Peyer's patch (tissue), 4 donors: ENCODE measurements around the gene SPRY4. TPM values are rescaled to one million over a fixed set of nuclear protein-coding genes. Genes with fewer than 3 reads are reported as not detected.
"Not testable (repeated sequence)": the region's sequence is repeated elsewhere in the genome, so short reads cannot be mapped to it uniquely, and the experiment has no call there.

Experiments used
- DNase-seq, 3 donors: peaks; one replicate each; pipeline ENCODE4 v3.0.0-alpha.2; 2017 to 2019
- H3K27ac ChIP-seq, 4 donors: fragments of 200-600 bp; sonication (generic); one replicate each; pipeline ENCODE4 v1.5.1; 2016 to 2019
- H3K27me3 ChIP-seq, 2 donors: fragments of 200-600 bp; sonication (generic); one replicate each; pipeline ENCODE4 v1.5.1; 2019
- H3K36me3 ChIP-seq, 3 donors: fragments of 200-600 bp; sonication (generic); one replicate each; pipeline ENCODE4 v1.5.1; 2016 to 2019
- H3K4me1 ChIP-seq, 4 donors: fragments of 200-600 bp; sonication (generic); one replicate each; pipeline ENCODE4 v1.5.1; 2016 to 2019
- H3K4me3 ChIP-seq, 4 donors: fragments of 200-600 bp; sonication (generic); 1 replicate in 3 of 4; 2 replicates in 1 of 4; pipeline ENCODE4 v1.5.1; 2016 to 2019; ENCODE audit warnings: mild to moderate bottlenecking in 1 of 4
- H3K9me3 ChIP-seq, 4 donors: fragments of 200-600 bp; sonication (generic); one replicate each; pipeline ENCODE4 v1.5.1; 2016 to 2019; ENCODE audit warnings: mild to moderate bottlenecking in 1 of 4
- POLR2A ChIP-seq, 2 donors: fragments of 450-650 bp; IDR thresholded peaks; one replicate each; pipeline ENCODE4 v1.5.1; 2017; ENCODE audit warnings: antibody characterized with exemption in 2 of 2, mild to moderate bottlenecking in 2 of 2, moderate library complexity in 2 of 2
- total RNA-seq, 4 donors: library from RNA; depleted of rRNA; stranded (reverse); fragments of >200 nt; gene quantifications; one replicate each; pipeline ENCODE4 v1.1.0, GENCODE V29; 2016
- TF ChIP-seq, protein P1 (sequence below), 6 experiments: fragments of 450-650 bp in 4 of 6; fragments of 200-600 bp in 2 of 6; sonication (generic) in 1 of 6; IDR thresholded peaks; one replicate each; pipeline ENCODE4 v1.5.1; 2017 to 2019; ENCODE audit warnings: antibody characterized with exemption in 6 of 6, mild to moderate bottlenecking in 3 of 6, moderate library complexity in 1 of 6

SPRY4 gene
- total RNA-seq, 4 donors from 2014 or later: 17.5 to 43.3 (median 31.5) TPM

- Histone ChIP-seq H3K4me3 (no peak overlapping the region), H3K27me3 (no peaks in the 10 kb centered on the region), H3K36me3 (no peaks in the 10 kb centered on the region), H3K4me1 (peaks cover 0 to 24% (median 0%) of the 10 kb centered on the region in 4 donors), H3K9me3 (no peaks in the 10 kb centered on the region), H3K27ac (peak overlapping the region in 1 of 4 donors; percentile 59)
- no peak for DNase-seq
- TF ChIP-seq, protein P1, sequence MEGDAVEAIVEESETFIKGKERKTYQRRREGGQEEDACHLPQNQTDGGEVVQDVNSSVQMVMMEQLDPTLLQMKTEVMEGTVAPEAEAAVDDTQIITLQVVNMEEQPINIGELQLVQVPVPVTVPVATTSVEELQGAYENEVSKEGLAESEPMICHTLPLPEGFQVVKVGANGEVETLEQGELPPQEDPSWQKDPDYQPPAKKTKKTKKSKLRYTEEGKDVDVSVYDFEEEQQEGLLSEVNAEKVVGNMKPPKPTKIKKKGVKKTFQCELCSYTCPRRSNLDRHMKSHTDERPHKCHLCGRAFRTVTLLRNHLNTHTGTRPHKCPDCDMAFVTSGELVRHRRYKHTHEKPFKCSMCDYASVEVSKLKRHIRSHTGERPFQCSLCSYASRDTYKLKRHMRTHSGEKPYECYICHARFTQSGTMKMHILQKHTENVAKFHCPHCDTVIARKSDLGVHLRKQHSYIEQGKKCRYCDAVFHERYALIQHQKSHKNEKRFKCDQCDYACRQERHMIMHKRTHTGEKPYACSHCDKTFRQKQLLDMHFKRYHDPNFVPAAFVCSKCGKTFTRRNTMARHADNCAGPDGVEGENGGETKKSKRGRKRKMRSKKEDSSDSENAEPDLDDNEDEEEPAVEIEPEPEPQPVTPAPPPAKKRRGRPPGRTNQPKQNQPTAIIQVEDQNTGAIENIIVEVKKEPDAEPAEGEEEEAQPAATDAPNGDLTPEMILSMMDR (IDR thresholded peaks at IDR 0.05): no peak
- TF ChIP-seq POLR2A (IDR thresholded peaks at IDR 0.05): no peak
Measured at GRCh38 chr5:142363619-142363963, 38.8 kb upstream of the SPRY4 start.

GRCh38 chr5:142362193-142362592, 37.4 kb upstream of the SPRY4 start:
- Histone ChIP-seq H3K4me1 (peaks cover 0 to 27% (median 5%) of the 10 kb centered on the region in 4 donors), H3K27ac (peak overlapping the region in 2 of 4 donors; percentile 59 to 74)
- peak in 1 of 3 donors; percentile 28 for DNase-seq
- not testable (repeated sequence) for H3K4me3 ChIP-seq, H3K27me3 ChIP-seq, H3K36me3 ChIP-seq, H3K9me3 ChIP-seq

GRCh38 chr5:142360607-142361120, 35.8 kb upstream of the SPRY4 start:
- peak in 1 of 3 donors; percentile 48 for DNase-seq
- H3K27me3 ChIP-seq: no peaks in the 10 kb centered on the region
- no peak overlapping the region for H3K4me3 ChIP-seq
- peak overlapping the region in 1 of 4 donors; percentile 2 for H3K27ac ChIP-seq
- H3K36me3 ChIP-seq: no peaks in the 10 kb centered on the region
- TF ChIP-seq, protein P1 (IDR thresholded peaks at IDR 0.05): no peak
- no peak for TF ChIP-seq POLR2A (IDR thresholded peaks at IDR 0.05)
- no peaks in the 10 kb centered on the region for H3K9me3 ChIP-seq
- H3K4me1 ChIP-seq: peaks cover 0 to 27% (median 11%) of the 10 kb centered on the region in 4 donors

DNA sequence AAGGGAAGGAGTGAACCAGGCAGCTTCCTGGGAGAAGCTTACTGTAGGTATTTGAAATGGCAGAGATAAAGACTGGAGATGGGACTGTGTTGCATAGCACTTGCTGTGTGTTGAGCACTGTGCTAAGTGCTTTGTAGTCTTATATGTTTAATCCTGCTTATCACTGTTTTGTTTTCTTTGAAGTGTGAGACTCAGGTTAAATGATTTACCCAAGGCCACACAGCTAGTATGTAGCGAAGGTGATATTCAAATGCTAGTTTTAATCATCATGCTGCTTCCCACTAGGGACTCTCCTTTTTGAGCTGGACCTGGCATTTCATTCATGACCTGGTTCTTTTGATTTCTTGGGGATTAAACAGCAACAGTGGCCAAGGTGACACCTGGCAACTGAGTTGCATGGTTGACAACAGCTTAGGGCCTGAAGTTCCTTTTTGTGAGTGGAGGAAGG, 35.3 kb upstream of the SPRY4 start:
- Histone ChIP-seq H3K27ac (no peak overlapping the region), H3K36me3 (no peaks in the 10 kb centered on the region), H3K27me3 (no peaks in the 10 kb centered on the region), H3K9me3 (no peaks in the 10 kb centered on the region), H3K4me3 (no peak overlapping the region), H3K4me1 (peaks cover 0 to 27% (median 11%) of the 10 kb centered on the region in 4 donors)
- peak in 1 of 3 donors; percentile 6 for DNase-seq
- TF ChIP-seq, protein P1 (IDR thresholded peaks at IDR 0.05): no peak
- TF ChIP-seq POLR2A (IDR thresholded peaks at IDR 0.05): no peak

DNA sequence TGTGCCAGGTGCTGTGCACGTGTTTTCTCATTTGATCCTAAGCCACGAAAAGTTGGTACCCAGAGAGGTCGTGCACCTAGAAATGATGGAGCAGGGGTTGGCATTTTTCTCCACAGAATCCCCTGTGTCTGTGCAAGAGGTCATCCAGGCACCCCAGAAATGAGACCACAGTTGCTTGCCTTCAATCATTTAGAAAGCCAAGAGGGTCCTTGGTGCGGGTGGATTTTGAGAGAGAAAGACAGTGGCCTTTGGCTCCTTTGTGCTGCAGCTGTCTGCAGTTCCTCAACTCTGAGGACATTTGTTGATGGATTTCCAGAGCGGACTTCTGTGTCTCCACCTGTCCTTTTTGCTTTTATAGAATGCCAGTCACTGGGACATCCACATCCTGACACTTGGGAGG, 33.8 kb upstream of the SPRY4 start:
- no peak overlapping the region for H3K4me3 ChIP-seq
- no peaks in the 10 kb centered on the region for H3K9me3 ChIP-seq
- H3K27ac ChIP-seq: peak overlapping the region in 2 of 4 donors; percentile 91
- peaks cover 0 to 26% (median 11%) of the 10 kb centered on the region in 4 donors for H3K4me1 ChIP-seq
- TF ChIP-seq, protein P1 (IDR thresholded peaks at IDR 0.05): no peak
- no peak for TF ChIP-seq POLR2A (IDR thresholded peaks at IDR 0.05)
- DNase-seq: peak in 1 of 3 donors; percentile 22
- H3K27me3 ChIP-seq: no peaks in the 10 kb centered on the region
- H3K36me3 ChIP-seq: no peaks in the 10 kb centered on the region

DNA sequence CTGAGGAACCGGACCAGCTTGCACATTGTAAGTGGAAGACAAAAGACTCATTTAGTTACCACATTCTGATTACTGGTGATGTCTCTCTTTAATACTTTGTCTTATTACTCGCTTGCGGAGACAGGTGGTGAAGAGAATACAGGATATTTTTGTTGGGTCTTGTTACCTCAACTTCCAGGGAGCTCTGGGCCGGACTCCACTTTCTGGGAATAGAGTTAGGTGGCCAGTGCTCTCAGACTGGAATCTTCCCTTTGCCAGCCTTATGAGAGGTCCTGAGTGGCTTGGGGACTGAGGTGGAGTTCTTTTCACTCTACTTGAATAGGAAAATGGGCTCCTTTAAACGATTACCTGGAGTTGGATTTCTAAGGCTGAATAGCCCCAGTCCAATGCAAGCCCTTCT, 33.3 kb upstream of the SPRY4 start:
- Histone ChIP-seq H3K4me1 (peaks cover 0 to 21% (median 11%) of the 10 kb centered on the region in 4 donors), H3K36me3 (no peaks in the 10 kb centered on the region), H3K27me3 (no peaks in the 10 kb centered on the region), H3K9me3 (no peaks in the 10 kb centered on the region), H3K4me3 (no peak overlapping the region), H3K27ac (peak overlapping the region in 3 of 4 donors; percentile 76 to 91 (median 91))
- DNase-seq: peak in 1 of 3 donors; percentile 35
- TF ChIP-seq, protein P1 (IDR thresholded peaks at IDR 0.05): no peak
- no peak for TF ChIP-seq POLR2A (IDR thresholded peaks at IDR 0.05)
